IMR-90 (cell line): ENCODE measurements around the gene PTP4A2. TPM values are rescaled to one million over a fixed set of nuclear protein-coding genes. Genes with fewer than 3 reads are reported as not detected.

ENCODE experiments used
- ATAC-seq: fragments of 200-7000 bp; cut with Tn5 transposase; 2 replicates; pipeline ENCODE4 v1.9.1; 2020; ENCODE audit warnings: low read depth, mild to moderate bottlenecking, moderate library complexity
- BruUV-seq: library from RNA; stranded (reverse); fragments of 400-500 nt; replicated peaks from 2 replicates; lab custom pipeline; 2021; lab: Mats Ljungman, UMichigan
- CTCF ChIA-PET: fragments of 300-600 bp; formaldehyde crosslinking; extraction: SDS; loops from one replicate; lab custom pipeline; 2021; ENCODE audit warnings: antibody characterized with exemption; lab: Yijun Ruan, JAX
- POLR2A ChIA-PET: fragments of 300-600 bp; sonication (Branson Sonifier 250); formaldehyde crosslinking; loops from one replicate; lab custom pipeline; 2022; ENCODE audit warnings: antibody characterized with exemption; ENCODE audit not compliant: unreplicated experiment; lab: Charles Lee
- DNase-seq: peaks from one replicate; pipeline ENCODE4 v3.0.0; 2013
- H2AFZ ChIP-seq: replicated peaks from 2 replicates; pipeline ENCODE3; 2013; ENCODE audit warnings: low read length, mild to moderate bottlenecking; ENCODE audit not compliant: poor library complexity
- H2AK5ac ChIP-seq: 2 replicates; pipeline ENCODE4 v1.6.1; 2013; ENCODE audit warnings: low read depth, low read length, inconsistent platforms
- H2AK9ac ChIP-seq: replicated peaks from 2 replicates; pipeline ENCODE3; 2013; ENCODE audit warnings: mild to moderate bottlenecking, low read depth, low read length, moderate library complexity; ENCODE audit not compliant: poor library complexity
- H2BK120ac ChIP-seq: 2 replicates; pipeline ENCODE4 v1.6.1; 2013; ENCODE audit warnings: low read depth, low read length, inconsistent platforms
- H2BK15ac ChIP-seq: 3 replicates; pipeline ENCODE4 v1.6.1; 2013; ENCODE audit warnings: low read depth, low read length, inconsistent platforms
- H2BK20ac ChIP-seq: 2 replicates; pipeline ENCODE4 v1.6.1; 2013; ENCODE audit warnings: low read depth, mild to moderate bottlenecking, inconsistent platforms, low read length, moderate library complexity
- H2BK5ac ChIP-seq: 2 replicates; pipeline ENCODE4 v1.6.1; 2013; ENCODE audit warnings: mild to moderate bottlenecking, low read depth, low read length, inconsistent platforms; ENCODE audit not compliant: poor library complexity, severe bottlenecking
- H3K14ac ChIP-seq: replicated peaks from 2 replicates; pipeline ENCODE4 v1.6.1; 2013; ENCODE audit warnings: low read depth, low read length, inconsistent platforms
- H3K18ac ChIP-seq: 2 replicates; pipeline ENCODE4 v1.6.1; 2013; ENCODE audit warnings: low read depth, low read length, control low read depth
- H3K23ac ChIP-seq: 2 replicates; pipeline ENCODE4 v1.6.1; 2013; ENCODE audit warnings: low read depth, low read length, inconsistent platforms
- H3K27ac ChIP-seq: 2 replicates; pipeline ENCODE4 v1.5.1; 2013; ENCODE audit warnings: mild to moderate bottlenecking, control low read depth, low read length; ENCODE audit not compliant: insufficient read depth
- H3K27me3 ChIP-seq: 2 replicates; pipeline ENCODE4 v1.6.1; 2013; ENCODE audit warnings: low read length; ENCODE audit not compliant: control insufficient read depth, insufficient read depth
- H3K36me3 ChIP-seq: 2 replicates; pipeline ENCODE4 v1.6.1; 2013; ENCODE audit warnings: low read length, mixed read lengths; ENCODE audit not compliant: control insufficient read depth, insufficient read depth
- H3K4ac ChIP-seq: 2 replicates; pipeline ENCODE4 v1.6.1; 2013; ENCODE audit warnings: low read depth, low read length, inconsistent platforms
- H3K4me1 ChIP-seq: 2 replicates; pipeline ENCODE4 v1.6.1; 2013; ENCODE audit warnings: low read length, mixed read lengths; ENCODE audit not compliant: control insufficient read depth, insufficient read depth
- H3K4me2 ChIP-seq: 2 replicates; pipeline ENCODE4 v1.6.1; 2013; ENCODE audit warnings: low read depth, mild to moderate bottlenecking, control low read depth, low read length, moderate library complexity
- H3K4me3 ChIP-seq: 2 replicates; pipeline ENCODE4 v1.5.1; 2013; ENCODE audit warnings: low read depth, mild to moderate bottlenecking, control low read depth, low read length, moderate library complexity; ENCODE audit not compliant: insufficient read depth
- H3K56ac ChIP-seq: 2 replicates; pipeline ENCODE4 v1.6.1; 2013; ENCODE audit warnings: low read length, inconsistent platforms; ENCODE audit not compliant: insufficient read depth; ENCODE audit errors: extremely low read depth
- H3K79me1 ChIP-seq, 2 experiments: 2 replicates each; pipeline ENCODE4 v1.6.1; 2013; ENCODE audit warnings: low read length in 2 of 2, inconsistent platforms in 1 of 2, low read depth in 1 of 2
- H3K9ac ChIP-seq: 2 replicates; pipeline ENCODE4 v1.6.1; 2013; ENCODE audit warnings: low read depth, low read length, control low read depth
- H3K9me1 ChIP-seq: 2 replicates; pipeline ENCODE4 v1.6.1; 2013; ENCODE audit warnings: low read length, inconsistent platforms; ENCODE audit not compliant: insufficient read depth
- H3K9me3 ChIP-seq: 2 replicates; pipeline ENCODE4 v1.6.1; 2013; ENCODE audit warnings: low read length; ENCODE audit not compliant: control insufficient read depth, insufficient read depth
- H4K20me1 ChIP-seq: 2 replicates; pipeline ENCODE4 v1.6.1; 2013; ENCODE audit warnings: low read length, inconsistent platforms; ENCODE audit not compliant: insufficient read depth
- H4K5ac ChIP-seq: 2 replicates; pipeline ENCODE4 v1.6.1; 2013; ENCODE audit warnings: mild to moderate bottlenecking, low read depth, low read length, control low read depth
- H4K8ac ChIP-seq, 2 experiments: 2 replicates each; pipeline ENCODE4 v1.6.1; 2013; ENCODE audit warnings: low read depth in 2 of 2, low read length in 2 of 2, control low read depth in 1 of 2, inconsistent platforms in 1 of 2
- H4K91ac ChIP-seq: 2 replicates; pipeline ENCODE4 v1.6.1; 2013; ENCODE audit warnings: low read depth, low read length, inconsistent platforms; ENCODE audit not compliant: insufficient read depth
- BHLHE40 ChIP-seq: fragments of 150-350 bp; IDR thresholded peaks from 2 replicates; pipeline ENCODE4 v1.6.1; 2016; ENCODE audit warnings: mild to moderate bottlenecking, low read depth, low read length
- CEBPB ChIP-seq: IDR thresholded peaks from 2 replicates; pipeline ENCODE4 v1.6.1; 2012; ENCODE audit warnings: low read depth, low read length, improper control_type of control experiment
- CHD1 ChIP-seq: IDR thresholded peaks from 2 replicates; pipeline ENCODE4 v1.6.1; 2012; ENCODE audit warnings: low read depth, low read length, improper control_type of control experiment
- FOS ChIP-seq: fragments of 150-350 bp; IDR thresholded peaks from 2 replicates; pipeline ENCODE4 v1.6.1; 2016; ENCODE audit warnings: low read depth, low read length
- MAFK ChIP-seq: IDR thresholded peaks from 2 replicates; pipeline ENCODE4 v1.6.1; 2012; ENCODE audit warnings: low read depth, low read length, improper control_type of control experiment
- MAZ ChIP-seq: IDR thresholded peaks from 2 replicates; pipeline ENCODE4 v1.6.1; 2012; ENCODE audit warnings: low read depth, mild to moderate bottlenecking, low read length, improper control_type of control experiment, moderate library complexity, borderline replicate concordance
- MXI1 ChIP-seq: IDR thresholded peaks from 2 replicates; pipeline ENCODE4 v1.6.1; 2012; ENCODE audit warnings: low read depth, mild to moderate bottlenecking, low read length, moderate library complexity, borderline replicate concordance
- NFE2L2 ChIP-seq: fragments of 150-350 bp; IDR thresholded peaks from 2 replicates; pipeline ENCODE4 v1.6.1; 2016; ENCODE audit warnings: low read depth, mild to moderate bottlenecking, low read length
- POLR2A ChIP-seq: IDR thresholded peaks from 2 replicates; pipeline ENCODE4 v1.6.1; 2012; ENCODE audit warnings: mild to moderate bottlenecking, low read depth, low read length
- RAD21 ChIP-seq: IDR thresholded peaks from 2 replicates; pipeline ENCODE4 v1.6.1; 2012; ENCODE audit warnings: low read length, improper control_type of control experiment
- RCOR1 ChIP-seq: IDR thresholded peaks from 2 replicates; pipeline ENCODE4 v1.6.1; 2012; ENCODE audit warnings: mild to moderate bottlenecking, low read length, improper control_type of control experiment; ENCODE audit not compliant: insufficient replicate concordance
- RFX5 ChIP-seq: IDR thresholded peaks from 2 replicates; pipeline ENCODE4 v1.8.0; 2012; ENCODE audit warnings: low read depth, mild to moderate bottlenecking, low read length, moderate library complexity
- SMC3 ChIP-seq: fragments of 150-350 bp; IDR thresholded peaks from 2 replicates; pipeline ENCODE4 v1.6.1; 2016; ENCODE audit warnings: low read depth, mild to moderate bottlenecking, antibody characterized with exemption, low read length, moderate library complexity
- WGBS, 2 experiments: methylation state at CpG; one replicate each; pipeline versions ENCODE4 v1.1.5 to v1.1.7; 2013; ENCODE audit warnings: missing lambda C conversion rate in 2 of 2; ENCODE audit not compliant: insufficient read length in 1 of 2; ENCODE audit errors: extremely low coverage in 2 of 2; 5-methylcytosine and 5-hydroxymethylcytosine counted together
- dilution Hi-C: fragments of 300-500 bp; cut with HindIII; formaldehyde crosslinking; loops from one replicate; pipeline ENCODE4 v1.14.3; 2018; ENCODE audit warnings: low sequenced_read_pairs; ENCODE audit not compliant: unreplicated experiment
- in situ Hi-C: fragments of 300-500 bp; cut with MboI; formaldehyde crosslinking; loops from 3 replicates; pipeline ENCODE4 v1.14.3; 2019; ENCODE audit warnings: low sequenced_read_pairs, inconsistent platforms, mixed read lengths
- intact Hi-C: fragments of 100-400 bp; cut with micrococcal nuclease; formaldehyde crosslinking; loops from 2 replicates; pipeline ENCODE4 v1.10.0; 2022
- polyA plus RNA-seq, 3 experiments: library from polyadenylated mRNA; depleted of rRNA; stranded (reverse); fragments of >200 nt; gene quantifications; 2 replicates each; pipeline ENCODE4 v1.2.3, GENCODE V29; 2012; ENCODE audit warnings: low replicate concordance in 1 of 3
- total RNA-seq: library from RNA; depleted of rRNA; stranded (reverse); fragments of >200 nt; gene quantifications from 2 replicates; pipeline ENCODE4 v1.2.3, GENCODE V29; 2012
- TF ChIP-seq, protein P1 (sequence below): fragments of 150-350 bp; IDR thresholded peaks from 2 replicates; pipeline ENCODE4 v1.6.1; 2017; ENCODE audit warnings: mild to moderate bottlenecking, antibody characterized with exemption, low read length, low read depth
- TF ChIP-seq, protein P2 (sequence below): conservative IDR thresholded peaks from 2 replicates; pipeline ENCODE4 v1.5.1; 2012; ENCODE audit warnings: mild to moderate bottlenecking, low read depth, low read length, improper control_type of control experiment
- TF ChIP-seq, protein P3 (sequence below): fragments of 150-350 bp; IDR thresholded peaks from 2 replicates; pipeline ENCODE4 v1.6.1; 2016; ENCODE audit warnings: low read depth, mild to moderate bottlenecking, low read length, moderate library complexity, borderline replicate concordance

The PTP4A2 gene
- total and polyA plus RNA-seq, 2 of the 4 experiments (the other 2 are of a cell fraction), result 135 to 328 TPM

DNA sequence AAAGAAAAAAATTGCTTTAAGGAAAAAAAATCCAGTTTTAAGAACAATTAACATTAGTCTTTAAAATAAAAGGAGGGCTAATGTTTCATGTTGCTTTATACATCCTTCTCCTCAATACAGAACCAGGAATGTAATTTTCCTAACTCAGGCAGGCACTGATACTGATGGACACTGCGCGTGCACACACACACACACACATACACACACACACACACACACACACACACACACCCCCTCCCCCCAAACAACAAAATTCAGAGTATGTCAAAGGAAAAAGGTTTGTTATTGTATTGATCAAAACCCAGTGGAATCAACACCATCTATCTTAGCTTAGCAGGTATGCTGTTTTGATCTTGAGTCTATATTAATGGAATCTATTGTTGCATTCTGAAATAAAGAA lies 31.6 kb downstream of the PTP4A2 start:
- Histone ChIP-seq H3K14ac (no peak overlapping the region), H3K9ac (no peak overlapping the region), H2AK5ac (no peak overlapping the region), H3K23ac (no peak overlapping the region), H2AK9ac (no peak overlapping the region), H2AFZ (no peak overlapping the region), H4K5ac (no peak overlapping the region), H2BK15ac (no peak overlapping the region), H3K4me2 (no peak overlapping the region), H3K9me1 (peaks cover 7% of the 10 kb centered on the region; the same call in 1 of the 2 replicates), H2BK20ac (no peak overlapping the region), H4K91ac (no peak overlapping the region), H3K4me3 (no peak overlapping the region), H3K27ac (no peak overlapping the region), H3K79me1 (peaks cover 19 to 50% of the 10 kb centered on the region in 2 experiments), H2BK5ac (no peak overlapping the region), H3K4ac (no peak overlapping the region), H3K4me1 (peaks cover 1% of the 10 kb centered on the region; the same call in 1 of the 2 replicates), H4K20me1 (peaks cover 23% of the 10 kb centered on the region), H3K18ac (no peak overlapping the region), H3K56ac (no peak overlapping the region), H3K9me3 (peaks cover 3% of the 10 kb centered on the region; the same call in 1 of the 2 replicates), H3K36me3 (peaks cover 30% of the 10 kb centered on the region), H4K8ac (no peak overlapping the region), H3K27me3 (no peaks in the 10 kb centered on the region), H2BK120ac (no peak overlapping the region)
- dilution Hi-C loops (no loop called here), in situ Hi-C loops (no loop called here), intact Hi-C loops (loop anchor here (5.0 kb wide), 1 partner anchor 56 kb away; no protein-coding TSS in a partner anchor)
- DNase-seq (no peak), ATAC-seq (no peak)
- POLR2A ChIA-PET, result no interaction called here
- BruUV-seq, result no TSS peak
- WGBS, 2 experiments, result no CpG with 5 or more reads among the region's 2 CpGs
- CTCF ChIA-PET, result no interaction called here
- TF ChIP-seq FOS (no peak), RCOR1 (no peak), NFE2L2 (no peak), MXI1 (no peak), RAD21 (no peak), POLR2A (no peak), RFX5 (no peak), MAZ (no peak), MAFK (no peak), BHLHE40 (no peak), CHD1 (no peak), SMC3 (no peak), CEBPB (no peak)
- TF ChIP-seq, protein P1, sequence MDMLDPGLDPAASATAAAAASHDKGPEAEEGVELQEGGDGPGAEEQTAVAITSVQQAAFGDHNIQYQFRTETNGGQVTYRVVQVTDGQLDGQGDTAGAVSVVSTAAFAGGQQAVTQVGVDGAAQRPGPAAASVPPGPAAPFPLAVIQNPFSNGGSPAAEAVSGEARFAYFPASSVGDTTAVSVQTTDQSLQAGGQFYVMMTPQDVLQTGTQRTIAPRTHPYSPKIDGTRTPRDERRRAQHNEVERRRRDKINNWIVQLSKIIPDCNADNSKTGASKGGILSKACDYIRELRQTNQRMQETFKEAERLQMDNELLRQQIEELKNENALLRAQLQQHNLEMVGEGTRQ, result no peak
- TF ChIP-seq, protein P2, sequence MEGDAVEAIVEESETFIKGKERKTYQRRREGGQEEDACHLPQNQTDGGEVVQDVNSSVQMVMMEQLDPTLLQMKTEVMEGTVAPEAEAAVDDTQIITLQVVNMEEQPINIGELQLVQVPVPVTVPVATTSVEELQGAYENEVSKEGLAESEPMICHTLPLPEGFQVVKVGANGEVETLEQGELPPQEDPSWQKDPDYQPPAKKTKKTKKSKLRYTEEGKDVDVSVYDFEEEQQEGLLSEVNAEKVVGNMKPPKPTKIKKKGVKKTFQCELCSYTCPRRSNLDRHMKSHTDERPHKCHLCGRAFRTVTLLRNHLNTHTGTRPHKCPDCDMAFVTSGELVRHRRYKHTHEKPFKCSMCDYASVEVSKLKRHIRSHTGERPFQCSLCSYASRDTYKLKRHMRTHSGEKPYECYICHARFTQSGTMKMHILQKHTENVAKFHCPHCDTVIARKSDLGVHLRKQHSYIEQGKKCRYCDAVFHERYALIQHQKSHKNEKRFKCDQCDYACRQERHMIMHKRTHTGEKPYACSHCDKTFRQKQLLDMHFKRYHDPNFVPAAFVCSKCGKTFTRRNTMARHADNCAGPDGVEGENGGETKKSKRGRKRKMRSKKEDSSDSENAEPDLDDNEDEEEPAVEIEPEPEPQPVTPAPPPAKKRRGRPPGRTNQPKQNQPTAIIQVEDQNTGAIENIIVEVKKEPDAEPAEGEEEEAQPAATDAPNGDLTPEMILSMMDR, result no peak
- TF ChIP-seq, protein P3, sequence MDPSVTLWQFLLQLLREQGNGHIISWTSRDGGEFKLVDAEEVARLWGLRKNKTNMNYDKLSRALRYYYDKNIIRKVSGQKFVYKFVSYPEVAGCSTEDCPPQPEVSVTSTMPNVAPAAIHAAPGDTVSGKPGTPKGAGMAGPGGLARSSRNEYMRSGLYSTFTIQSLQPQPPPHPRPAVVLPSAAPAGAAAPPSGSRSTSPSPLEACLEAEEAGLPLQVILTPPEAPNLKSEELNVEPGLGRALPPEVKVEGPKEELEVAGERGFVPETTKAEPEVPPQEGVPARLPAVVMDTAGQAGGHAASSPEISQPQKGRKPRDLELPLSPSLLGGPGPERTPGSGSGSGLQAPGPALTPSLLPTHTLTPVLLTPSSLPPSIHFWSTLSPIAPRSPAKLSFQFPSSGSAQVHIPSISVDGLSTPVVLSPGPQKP, result no peak
